PC-9 (cell line): ENCODE data around the gene GGCX.

Experiments
- CTCF ChIP-seq: fragments of 200-600 bp; sonication (generic); conservative IDR thresholded peaks from 2 replicates; pipeline ENCODE4 v1.6.1; 2017; ENCODE audit warnings: mixed run types, antibody characterized with exemption, mild to moderate bottlenecking, moderate library complexity
- EZH2 ChIP-seq: fragments of 200-600 bp; sonication (generic); IDR thresholded peaks from 2 replicates; pipeline ENCODE4 v1.8.0; 2017; ENCODE audit warnings: antibody characterized with exemption, low read depth

GRCh38 chr2:85502720-85503119 lies 58.6 kb downstream of the GGCX start:
- TF ChIP-seq CTCF = no peak
- TF ChIP-seq EZH2 = no peak
